HG03575 (cell line): ENCODE results near the gene USP17L21.
"Not testable (repeated sequence)": the region's sequence is repeated elsewhere in the genome, so short reads cannot be mapped to it uniquely, and the experiment has no call there.

Experiments
- ATAC-seq: cut with Tn5 transposase; IDR thresholded peaks from one replicate; pipeline ENCODE4 v1.9.1; 2021; ENCODE audit not compliant: unreplicated experiment, insufficient number of reproducible peaks, low FRiP score; ENCODE audit errors: extremely low read depth

The USP17L21 gene

GRCh38 chr4:9262572-9262971 lies at the start of gene USP17L21:
Gene USP17L21, plus strand, starts transcription at chr4:9262872. Its CDS starts 0 bp downstream, at chr4:9262872.
- not testable (repeated sequence) for ATAC-seq

GRCh38 chr4:9214701-9215100 lies 48.0 kb upstream of the USP17L21 start:
- not testable (repeated sequence) for ATAC-seq

DNA sequence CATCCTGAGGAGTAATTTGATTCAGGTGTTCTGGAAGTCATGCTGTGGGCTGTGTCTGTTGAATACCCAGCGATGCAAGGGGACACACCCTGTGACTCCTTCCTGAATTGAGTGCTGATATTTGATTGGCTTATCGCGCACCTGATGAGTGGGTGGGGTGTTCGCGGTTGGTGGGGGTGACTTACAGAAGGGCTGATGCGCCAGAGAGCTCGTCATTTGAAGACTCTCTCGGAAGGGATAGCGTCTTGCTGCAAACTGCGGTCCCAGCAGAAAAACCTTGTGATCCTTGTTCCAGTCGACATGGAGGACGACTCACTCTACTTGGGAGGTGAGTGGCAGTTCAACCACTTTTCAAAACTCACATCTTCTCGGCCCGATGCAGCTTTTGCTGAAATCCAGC lies 47.6 kb upstream of the USP17L21 start, which contains the start of gene USP17L11:
USP17L11 (plus strand) TSS at position 301 of the 400 bp plus-strand sequence; CDS start at position 301, 0 bp downstream.
- not testable (repeated sequence) for ATAC-seq

DNA sequence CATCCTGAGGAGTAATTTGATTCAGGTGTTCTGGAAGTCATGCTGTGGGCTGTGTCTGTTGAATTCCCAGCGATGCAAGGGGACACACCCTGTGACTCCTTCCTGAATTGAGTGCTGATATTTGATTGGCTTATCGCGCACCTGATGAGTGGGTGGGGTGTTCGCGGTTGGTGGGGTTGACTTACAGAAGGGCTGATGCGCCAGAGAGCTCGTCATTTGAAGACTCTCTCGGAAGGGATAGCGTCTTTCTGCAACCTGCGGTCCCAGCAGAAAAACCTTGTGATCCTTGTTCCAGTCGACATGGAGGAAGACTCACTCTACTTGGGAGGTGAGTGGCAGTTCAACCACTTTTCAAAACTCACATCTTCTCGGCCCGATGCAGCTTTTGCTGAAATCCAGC lies 42.8 kb upstream of the USP17L21 start, which contains the start of gene USP17L12:
USP17L12 (plus strand) TSS at position 301 of the 400 bp plus-strand sequence; CDS start at position 301, 0 bp downstream.
- not testable (repeated sequence) for ATAC-seq

DNA sequence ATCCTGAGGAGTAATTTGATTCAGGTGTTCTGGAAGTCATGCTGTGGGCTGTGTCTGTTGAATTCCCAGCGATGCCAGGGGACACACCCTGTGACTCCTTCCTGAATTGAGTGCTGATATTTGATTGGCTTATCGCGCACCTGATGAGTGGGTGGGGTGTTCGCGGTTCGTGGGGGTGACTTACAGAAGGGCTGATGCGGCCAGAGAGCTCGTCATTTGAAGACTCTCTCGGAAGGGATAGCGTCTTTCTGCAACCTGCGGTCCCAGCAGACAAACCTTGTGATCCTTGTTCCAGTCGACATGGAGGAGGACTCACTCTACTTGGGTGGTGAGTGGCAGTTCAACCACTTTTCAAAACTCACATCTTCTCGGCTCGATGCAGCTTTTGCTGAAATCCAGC lies 38.1 kb upstream of the USP17L21 start, which contains the start of gene USP17L13:
USP17L13 (plus strand) TSS at position 301 of the 400 bp plus-strand sequence; CDS start at position 301, 0 bp downstream.
- ATAC-seq: not testable (repeated sequence)

DNA sequence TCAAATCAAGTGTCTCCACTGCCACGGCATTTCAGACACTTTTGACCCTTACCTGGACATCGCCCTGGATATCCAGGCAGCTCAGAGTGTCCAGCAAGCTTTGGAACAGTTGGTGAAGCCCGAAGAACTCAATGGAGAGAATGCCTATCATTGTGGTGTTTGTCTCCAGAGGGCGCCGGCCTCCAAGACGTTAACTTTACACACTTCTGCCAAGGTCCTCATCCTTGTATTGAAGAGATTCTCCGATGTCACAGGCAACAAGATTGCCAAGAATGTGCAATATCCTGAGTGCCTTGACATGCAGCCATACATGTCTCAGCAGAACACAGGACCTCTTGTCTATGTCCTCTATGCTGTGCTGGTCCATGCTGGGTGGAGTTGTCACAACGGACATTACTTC lies 32.4 kb upstream of the USP17L21 start:
- not testable (repeated sequence) for ATAC-seq

DNA sequence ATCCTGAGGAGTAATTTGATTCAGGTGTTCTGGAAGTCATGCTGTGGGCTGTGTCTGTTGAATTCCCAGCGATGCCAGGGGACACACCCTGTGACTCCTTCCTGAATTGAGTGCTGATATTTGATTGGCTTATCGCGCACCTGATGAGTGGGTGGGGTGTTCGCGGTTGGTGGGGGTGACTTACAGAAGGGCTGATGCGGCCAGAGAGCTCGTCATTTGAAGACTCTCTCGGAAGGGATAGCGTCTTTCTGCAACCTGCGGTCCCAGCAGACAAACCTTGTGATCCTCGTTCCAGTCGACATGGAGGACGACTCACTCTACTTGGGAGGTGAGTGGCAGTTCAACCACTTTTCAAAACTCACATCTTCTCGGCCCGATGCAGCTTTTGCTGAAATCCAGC lies 28.6 kb upstream of the USP17L21 start, which contains the start of gene USP17L15:
USP17L15 (plus strand) TSS at position 301 of the 400 bp plus-strand sequence; CDS start at position 301, 0 bp downstream.
- ATAC-seq: not testable (repeated sequence)

GRCh38 chr4:9238461-9238860 lies 24.2 kb upstream of the USP17L21 start:
- not testable (repeated sequence) for ATAC-seq

DNA sequence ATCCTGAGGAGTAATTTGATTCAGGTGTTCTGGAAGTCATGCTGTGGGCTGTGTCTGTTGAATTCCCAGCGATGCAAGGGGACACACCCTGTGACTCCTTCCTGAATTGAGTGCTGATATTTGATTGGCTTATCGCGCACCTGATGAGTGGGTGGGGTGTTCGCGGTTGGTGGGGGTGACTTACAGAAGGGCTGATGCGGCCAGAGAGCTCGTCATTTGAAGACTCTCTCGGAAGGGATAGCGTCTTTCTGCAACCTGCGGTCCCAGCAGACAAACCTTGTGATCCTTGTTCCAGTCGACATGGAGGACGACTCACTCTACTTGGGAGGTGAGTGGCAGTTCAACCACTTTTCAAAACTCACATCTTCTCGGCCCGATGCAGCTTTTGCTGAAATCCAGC lies 19.1 kb upstream of the USP17L21 start, which contains the start of gene USP17L17:
USP17L17 (plus strand) TSS at position 301 of the 400 bp plus-strand sequence; CDS start at position 301, 0 bp downstream.
- ATAC-seq: not testable (repeated sequence)

DNA sequence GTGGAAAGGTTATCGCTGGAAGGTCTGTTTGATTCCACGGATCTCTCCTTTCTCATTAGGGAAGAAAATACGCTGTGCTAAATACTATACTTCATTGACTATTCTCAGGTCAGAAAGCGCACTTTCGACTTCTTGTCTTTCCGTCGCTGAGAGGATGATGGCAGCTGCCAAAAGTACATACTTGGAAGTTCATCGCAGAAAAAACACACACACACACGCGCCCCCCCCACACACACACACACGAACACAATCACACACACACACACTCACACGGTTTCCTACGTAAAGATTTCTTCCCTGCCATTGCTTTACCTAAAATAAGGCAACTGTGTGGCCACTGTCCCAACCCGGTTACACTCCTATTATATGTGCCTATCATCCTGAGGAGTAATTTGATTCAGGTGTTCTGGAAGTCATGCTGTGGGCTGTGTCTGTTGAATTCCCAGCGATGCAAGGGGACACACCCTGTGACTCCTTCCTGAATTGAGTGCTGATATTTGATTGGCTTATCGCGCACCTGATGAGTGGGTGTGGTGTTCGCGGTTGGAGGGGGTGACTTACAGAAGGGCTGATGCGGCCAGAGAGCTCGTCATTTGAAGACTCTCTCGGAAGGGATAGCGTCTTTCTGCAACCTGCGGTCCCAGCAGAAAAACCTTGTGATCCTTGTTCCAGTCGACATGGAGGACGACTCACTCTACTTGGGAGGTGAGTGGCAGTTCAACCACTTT lies 14.6 kb upstream of the USP17L21 start, which contains the start of gene USP17L18:
USP17L18 (plus strand) TSS at position 678 of the 728 bp plus-strand sequence; CDS start at position 678, 0 bp downstream.
- ATAC-seq: not testable (repeated sequence)

DNA sequence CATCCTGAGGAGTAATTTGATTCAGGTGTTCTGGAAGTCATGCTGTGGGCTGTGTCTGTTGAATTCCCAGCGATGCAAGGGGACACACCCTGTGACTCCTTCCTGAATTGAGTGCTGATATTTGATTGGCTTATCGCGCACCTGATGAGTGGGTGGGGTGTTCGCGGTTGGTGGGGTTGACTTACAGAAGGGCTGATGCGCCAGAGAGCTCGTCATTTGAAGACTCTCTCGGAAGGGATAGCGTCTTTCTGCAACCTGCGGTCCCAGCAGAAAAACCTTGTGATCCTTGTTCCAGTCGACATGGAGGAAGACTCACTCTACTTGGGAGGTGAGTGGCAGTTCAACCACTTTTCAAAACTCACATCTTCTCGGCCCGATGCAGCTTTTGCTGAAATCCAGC lies 9.6 kb upstream of the USP17L21 start, which contains the start of gene USP17L19:
USP17L19 (plus strand) TSS at position 301 of the 400 bp plus-strand sequence; CDS start at position 301, 0 bp downstream.
- ATAC-seq: not testable (repeated sequence)

- not testable (repeated sequence) for ATAC-seq
Measured at GRCh38 chr4:9257824-9258223, 4.8 kb upstream of the USP17L21 start, which contains the start of gene USP17L20. Gene USP17L20, plus strand, starts transcription at chr4:9258124. Its CDS starts 0 bp downstream, at chr4:9258124.

GRCh38 chr4:9267319-9267718 lies 4.6 kb downstream of the USP17L21 start, which contains the start of gene USP17L22:
Gene USP17L22, plus strand, starts transcription at chr4:9267619. Its CDS starts 0 bp downstream, at chr4:9267619.
- ATAC-seq: not testable (repeated sequence)

DNA sequence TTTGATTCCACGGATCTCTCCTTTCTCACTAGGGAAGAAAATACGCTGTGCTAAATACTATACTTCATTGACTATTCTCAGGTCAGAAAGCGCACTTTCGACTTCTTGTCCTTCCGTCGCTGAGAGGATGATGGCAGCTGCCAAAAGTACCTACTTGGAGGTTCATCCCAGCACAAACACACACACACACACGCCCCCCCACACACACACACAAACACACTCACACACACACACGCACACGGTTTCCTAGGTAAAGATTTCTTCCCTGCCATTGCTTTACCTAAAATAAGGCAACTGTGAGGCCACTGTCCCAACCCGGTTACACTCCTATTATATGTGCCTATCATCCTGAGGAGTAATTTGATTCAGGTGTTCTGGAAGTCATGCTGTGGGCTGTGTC lies 9.0 kb downstream of the USP17L21 start:
- ATAC-seq: not testable (repeated sequence)
